Activated T-cell treated with anti-CD3 and anti-CD28 coated beads, Interleukin-2, amount 50 U/mL, for 4 hours (primary cell): ENCODE measurements around the gene SLC47A2. TPM values are rescaled to one million over a fixed set of nuclear protein-coding genes. Genes with fewer than 3 reads are reported as not detected.

ENCODE experiments used
- ATAC-seq, 2 donors: fragments of 200-7000 bp; cut with Tn5 transposase; one replicate each; pipeline ENCODE4 v1.10.0; 2021
- DNase-seq: peaks from one replicate; pipeline ENCODE4 v3.0.0-alpha.2; 2020
- H3K27me3 Mint-ChIP-seq: one replicate; pipeline ENCODE4 v1.8.0; 2021; ENCODE audit warnings: low read depth, mixed read lengths
- H3K36me3 Mint-ChIP-seq: one replicate; pipeline ENCODE4 v1.8.0; 2022; ENCODE audit warnings: mixed read lengths; ENCODE audit not compliant: insufficient read depth
- H3K4me1 Mint-ChIP-seq: one replicate; pipeline ENCODE4 v1.8.0; 2021; ENCODE audit warnings: low read depth, mixed read lengths
- H3K4me3 Mint-ChIP-seq: one replicate; pipeline ENCODE4 v1.8.0; 2021; ENCODE audit warnings: mild to moderate bottlenecking, moderate library complexity, mixed read lengths
- H3K9me3 Mint-ChIP-seq: one replicate; pipeline ENCODE4 v1.8.0; 2021; ENCODE audit warnings: mixed read lengths
- total RNA-seq, 3 donors: library from RNA; stranded (reverse); gene quantifications; one replicate each; pipeline ENCODE4 v1.2.1, GENCODE V29; 2021

Gene SLC47A2
- total RNA-seq, 3 donors from 2014 or later = not detected

- no peaks in the 10 kb centered on the region for H3K36me3 Mint-ChIP-seq
Measured at GRCh38 chr17:19741832-19742457, 25.6 kb upstream of the SLC47A2 start.

DNA sequence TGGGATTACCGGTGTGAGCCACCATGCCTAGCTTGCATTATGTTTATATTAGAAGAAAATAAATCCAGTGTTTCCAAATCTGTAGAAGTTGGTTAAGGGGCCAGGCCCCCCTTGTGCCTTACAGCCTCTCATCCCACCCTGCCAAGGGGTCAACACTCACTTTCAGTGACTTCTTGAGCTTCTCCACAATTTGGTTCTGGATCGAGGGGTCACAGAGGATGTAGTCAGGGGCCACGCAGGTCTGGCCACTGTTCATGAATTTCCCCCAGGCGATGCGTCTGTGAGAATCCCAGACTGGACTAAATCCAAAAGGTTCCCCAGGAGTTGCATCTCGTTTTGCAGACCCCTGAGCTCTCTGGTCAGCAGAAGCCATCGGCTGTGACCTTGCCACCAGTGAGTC lies 24.5 kb upstream of the SLC47A2 start:
- Mint-ChIP-seq H3K36me3 (no peaks in the 10 kb centered on the region), H3K9me3 (no peaks in the 10 kb centered on the region), H3K4me1 (peaks cover 6% of the 10 kb centered on the region), H3K27me3 (no peaks in the 10 kb centered on the region), H3K4me3 (no peak overlapping the region)
- no peak for DNase-seq
- ATAC-seq = no peak

More at GRCh38 chr17:19741832-19742457, 25.6 kb upstream of the SLC47A2 start:
- Mint-ChIP-seq H3K9me3 (no peaks in the 10 kb centered on the region), H3K27me3 (no peaks in the 10 kb centered on the region), H3K4me3 (no peak overlapping the region), H3K4me1 (peaks cover 6% of the 10 kb centered on the region)
- no peak for ATAC-seq
- no peak for DNase-seq

DNA sequence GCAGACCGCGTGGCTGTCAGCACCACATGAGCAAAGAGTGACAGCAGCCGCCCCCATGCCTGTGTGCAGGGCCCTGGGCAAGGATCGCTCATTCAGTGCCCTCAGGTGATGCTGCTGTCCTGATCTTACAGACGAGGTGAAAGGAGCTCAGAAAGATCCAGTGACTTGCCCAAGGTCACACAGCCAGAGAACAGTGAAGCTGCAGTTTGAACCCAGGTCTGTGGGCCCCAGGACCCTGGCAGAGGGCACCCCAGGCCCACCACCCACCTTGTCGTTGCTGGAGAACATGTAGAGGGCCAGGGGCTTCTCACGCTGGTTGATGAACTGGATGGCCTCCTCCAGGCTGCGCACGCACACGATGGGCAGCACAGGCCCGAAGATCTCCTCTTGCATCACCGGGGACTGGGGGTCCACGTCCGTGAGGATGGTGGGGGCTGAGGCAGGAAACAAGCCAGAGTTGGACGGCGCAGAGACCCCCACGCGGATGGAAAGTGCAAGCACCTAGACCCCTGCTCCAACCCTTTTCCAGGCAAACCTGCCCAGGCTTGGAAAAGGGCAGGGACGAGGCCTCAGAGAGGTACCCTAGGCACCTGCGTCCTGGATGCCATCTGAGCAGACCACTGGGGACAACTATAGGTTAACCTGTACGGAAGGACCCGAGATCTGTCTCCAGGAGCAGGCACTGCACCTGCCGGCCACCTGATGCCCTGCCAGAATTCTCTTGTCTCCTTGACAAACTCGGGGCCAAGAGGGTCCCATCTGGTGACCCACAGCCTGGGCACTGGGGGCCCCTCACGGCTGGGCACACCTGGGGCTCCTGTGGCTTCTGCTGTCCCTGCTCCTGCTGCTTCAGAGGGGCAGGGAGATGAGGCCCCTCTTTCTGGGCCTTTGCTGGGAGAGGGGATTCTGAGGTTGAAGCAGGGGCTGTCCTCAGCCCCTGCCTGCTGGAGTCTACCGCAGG lies 23.1 kb upstream of the SLC47A2 start:
- ATAC-seq (no peak), DNase-seq (no peak)
- Mint-ChIP-seq H3K36me3 (no peaks in the 10 kb centered on the region), H3K4me1 (no peaks in the 10 kb centered on the region), H3K9me3 (no peaks in the 10 kb centered on the region), H3K4me3 (no peak overlapping the region), H3K27me3 (no peaks in the 10 kb centered on the region)

DNA sequence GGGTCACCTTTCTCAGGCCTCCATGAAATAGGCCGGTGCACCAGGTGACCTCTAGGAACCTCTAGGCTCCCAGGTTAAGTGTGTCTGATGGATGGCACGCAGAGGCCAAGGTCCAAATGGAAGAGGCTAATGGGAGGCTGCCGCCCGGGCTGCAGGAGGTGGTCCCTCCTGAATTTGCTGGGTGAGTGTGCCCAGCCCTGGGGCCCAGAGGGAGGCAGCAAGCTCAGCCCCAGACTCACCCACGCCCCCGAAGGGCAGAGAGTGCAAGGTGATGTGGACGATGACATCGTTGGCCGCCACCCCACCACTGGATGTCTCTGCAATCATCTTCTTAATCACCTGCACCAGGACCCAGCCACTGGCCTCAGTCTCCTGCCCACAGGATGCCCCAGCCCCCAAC lies 22.4 kb upstream of the SLC47A2 start:
- DNase-seq (no peak), ATAC-seq (no peak)
- no peaks in the 10 kb centered on the region for H3K9me3 Mint-ChIP-seq
- no peak overlapping the region for H3K4me3 Mint-ChIP-seq
- no peaks in the 10 kb centered on the region for H3K36me3 Mint-ChIP-seq
- no peaks in the 10 kb centered on the region for H3K27me3 Mint-ChIP-seq
- no peaks in the 10 kb centered on the region for H3K4me1 Mint-ChIP-seq

DNA sequence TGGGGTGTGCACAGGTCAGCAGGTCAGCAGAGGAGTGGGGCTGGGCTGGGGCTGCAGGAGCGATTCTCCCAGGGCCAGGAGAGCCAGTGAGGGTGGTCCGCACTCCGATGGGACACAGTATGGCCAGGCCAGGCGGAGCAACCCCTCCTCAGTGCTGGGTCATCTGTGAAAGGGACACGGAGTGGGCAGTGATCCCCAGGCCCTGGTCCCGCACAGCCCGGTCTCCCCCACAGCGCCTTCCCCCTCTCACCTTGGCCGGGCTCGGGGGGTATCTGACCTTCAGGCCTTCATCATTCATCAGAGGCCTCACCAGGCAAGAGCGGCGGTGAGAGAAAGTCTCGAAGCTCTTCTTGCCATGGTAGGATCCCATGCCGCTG lies 21.7 kb upstream of the SLC47A2 start:
- ATAC-seq (no peak), DNase-seq (no peak)
- H3K4me3 Mint-ChIP-seq = no peak overlapping the region
- H3K27me3 Mint-ChIP-seq = no peaks in the 10 kb centered on the region
- no peaks in the 10 kb centered on the region for H3K36me3 Mint-ChIP-seq
- no peaks in the 10 kb centered on the region for H3K4me1 Mint-ChIP-seq
- no peaks in the 10 kb centered on the region for H3K9me3 Mint-ChIP-seq

DNA sequence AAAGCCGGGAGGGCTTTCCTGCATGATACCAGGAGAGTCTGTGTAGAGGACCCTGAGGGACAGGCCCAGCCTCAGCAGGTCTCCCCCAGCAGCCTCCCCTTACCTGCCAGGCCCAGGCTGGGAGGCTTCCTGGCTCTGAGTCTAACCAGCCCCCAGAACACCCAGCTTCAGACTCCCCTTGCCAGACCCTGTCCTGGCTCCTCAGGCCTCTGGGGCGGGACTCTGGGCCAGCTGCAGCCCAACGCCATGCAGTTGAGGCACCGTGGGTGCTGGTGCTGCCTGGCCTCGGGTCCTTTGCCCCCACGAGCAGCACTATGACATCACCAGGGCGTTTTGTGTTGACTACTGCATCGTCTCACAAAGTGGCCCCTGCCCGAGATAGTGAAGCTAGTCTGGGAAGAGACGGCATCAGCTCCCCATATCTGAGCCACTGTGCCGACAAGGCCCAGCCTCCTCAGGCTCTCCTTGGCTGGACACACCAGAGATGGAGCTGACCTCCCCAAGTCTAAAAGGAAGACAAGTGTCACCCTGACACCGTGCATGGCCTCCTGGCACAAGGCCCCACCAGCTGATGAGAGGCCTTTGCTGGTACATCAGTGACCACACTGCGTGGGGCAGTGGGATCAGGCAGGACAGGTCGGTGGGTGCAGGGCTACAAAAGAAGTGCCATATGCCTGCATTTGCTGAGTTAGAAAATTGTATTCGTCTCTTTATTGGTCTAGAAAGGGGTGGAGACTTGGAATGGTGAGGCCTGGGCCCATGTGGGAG lies 21.1 kb upstream of the SLC47A2 start:
- DNase-seq (no peak), ATAC-seq (no peak)
- Mint-ChIP-seq H3K4me3 (no peak overlapping the region), H3K36me3 (no peaks in the 10 kb centered on the region), H3K4me1 (no peaks in the 10 kb centered on the region), H3K27me3 (no peaks in the 10 kb centered on the region), H3K9me3 (no peaks in the 10 kb centered on the region)

DNA sequence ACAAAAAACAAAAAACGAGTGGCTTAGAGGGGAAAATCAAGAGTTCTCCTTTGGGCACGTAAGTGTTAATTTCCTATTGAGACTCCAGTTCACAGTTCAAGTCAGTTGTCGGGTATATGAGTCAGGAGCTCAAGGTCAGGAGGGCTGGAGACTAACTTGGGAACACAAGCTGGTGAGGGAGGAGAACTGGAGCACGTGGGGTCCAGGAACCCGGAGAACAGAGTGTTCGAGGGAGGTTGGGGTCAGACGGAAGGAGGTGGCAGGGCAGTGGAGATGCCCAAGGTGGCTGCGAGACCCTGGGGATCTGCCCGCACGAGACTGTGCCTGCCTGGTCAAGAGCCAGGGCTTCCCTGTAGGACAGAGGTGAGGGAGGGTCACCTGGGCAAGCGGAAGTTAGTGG lies 19.7 kb upstream of the SLC47A2 start:
- Mint-ChIP-seq H3K9me3 (no peaks in the 10 kb centered on the region), H3K4me1 (no peaks in the 10 kb centered on the region), H3K27me3 (no peaks in the 10 kb centered on the region), H3K36me3 (no peaks in the 10 kb centered on the region), H3K4me3 (no peak overlapping the region)
- ATAC-seq (no peak), DNase-seq (no peak)

- Mint-ChIP-seq H3K4me3 (no peak overlapping the region), H3K27me3 (no peaks in the 10 kb centered on the region), H3K4me1 (no peaks in the 10 kb centered on the region), H3K36me3 (no peaks in the 10 kb centered on the region), H3K9me3 (no peaks in the 10 kb centered on the region)
- no peak for ATAC-seq
- no peak for DNase-seq
Measured at GRCh38 chr17:19733953-19734526, 17.7 kb upstream of the SLC47A2 start.

- no peak overlapping the region for H3K4me3 Mint-ChIP-seq
- no peaks in the 10 kb centered on the region for H3K4me1 Mint-ChIP-seq
- H3K27me3 Mint-ChIP-seq = no peaks in the 10 kb centered on the region
- H3K36me3 Mint-ChIP-seq = no peaks in the 10 kb centered on the region
- DNase-seq (no peak), ATAC-seq (no peak)
- no peaks in the 10 kb centered on the region for H3K9me3 Mint-ChIP-seq
Measured at GRCh38 chr17:19731626-19732025, 15.2 kb upstream of the SLC47A2 start.

- Mint-ChIP-seq H3K4me1 (no peaks in the 10 kb centered on the region), H3K4me3 (no peak overlapping the region), H3K9me3 (no peaks in the 10 kb centered on the region), H3K27me3 (no peaks in the 10 kb centered on the region), H3K36me3 (no peaks in the 10 kb centered on the region)
- ATAC-seq (no peak), DNase-seq (no peak)
Measured at GRCh38 chr17:19730843-19731242, 14.5 kb upstream of the SLC47A2 start.

DNA sequence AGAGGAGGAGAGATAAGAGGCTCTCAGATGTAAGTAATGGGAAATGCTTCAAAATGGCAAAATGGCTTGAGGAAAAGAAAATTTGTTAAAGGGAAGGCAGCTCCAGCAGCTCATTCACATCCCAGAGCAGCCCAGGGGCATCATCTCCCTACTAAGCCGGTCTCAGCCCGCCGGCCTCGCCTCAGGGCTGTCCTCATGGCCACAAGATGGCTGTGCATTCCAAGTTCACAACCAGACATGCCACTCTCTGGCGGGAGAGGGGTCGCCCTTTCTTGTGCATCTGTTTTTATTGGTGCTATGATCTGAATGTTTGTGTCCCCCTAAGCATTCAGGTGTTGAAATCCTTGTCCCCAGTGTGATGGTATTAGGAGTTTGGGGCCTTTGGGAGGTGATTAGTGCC lies 13.5 kb upstream of the SLC47A2 start:
- DNase-seq (no peak), ATAC-seq (no peak)
- H3K4me1 Mint-ChIP-seq = peaks cover 9% of the 10 kb centered on the region
- H3K4me3 Mint-ChIP-seq = no peak overlapping the region
- no peaks in the 10 kb centered on the region for H3K27me3 Mint-ChIP-seq
- H3K9me3 Mint-ChIP-seq = no peaks in the 10 kb centered on the region
- H3K36me3 Mint-ChIP-seq = no peaks in the 10 kb centered on the region

GRCh38 chr17:19728084-19728495 lies 11.7 kb upstream of the SLC47A2 start:
- H3K27me3 Mint-ChIP-seq = no peaks in the 10 kb centered on the region
- H3K9me3 Mint-ChIP-seq = no peaks in the 10 kb centered on the region
- H3K4me3 Mint-ChIP-seq = no peak overlapping the region
- H3K36me3 Mint-ChIP-seq = no peaks in the 10 kb centered on the region
- DNase-seq (no peak), ATAC-seq (no peak)
- H3K4me1 Mint-ChIP-seq = peaks cover 18% of the 10 kb centered on the region

- no peak overlapping the region for H3K4me3 Mint-ChIP-seq
- no peaks in the 10 kb centered on the region for H3K36me3 Mint-ChIP-seq
- no peak for ATAC-seq
- H3K4me1 Mint-ChIP-seq = peaks cover 18% of the 10 kb centered on the region
- no peaks in the 10 kb centered on the region for H3K27me3 Mint-ChIP-seq
- H3K9me3 Mint-ChIP-seq = no peaks in the 10 kb centered on the region
- no peak for DNase-seq
Measured at GRCh38 chr17:19727501-19728078, 11.2 kb upstream of the SLC47A2 start.
